SKM-1 treated with dmso at 0.1 percent for 144 hours (cell line): ENCODE measurements around the gene LGI1.

Source experiments
- DNase-seq: peaks from one replicate; lab custom pipeline; 2025; ENCODE audit not compliant: unreplicated experiment; lab: John Stamatoyannopoulos, UW

Gene LGI1

DNA sequence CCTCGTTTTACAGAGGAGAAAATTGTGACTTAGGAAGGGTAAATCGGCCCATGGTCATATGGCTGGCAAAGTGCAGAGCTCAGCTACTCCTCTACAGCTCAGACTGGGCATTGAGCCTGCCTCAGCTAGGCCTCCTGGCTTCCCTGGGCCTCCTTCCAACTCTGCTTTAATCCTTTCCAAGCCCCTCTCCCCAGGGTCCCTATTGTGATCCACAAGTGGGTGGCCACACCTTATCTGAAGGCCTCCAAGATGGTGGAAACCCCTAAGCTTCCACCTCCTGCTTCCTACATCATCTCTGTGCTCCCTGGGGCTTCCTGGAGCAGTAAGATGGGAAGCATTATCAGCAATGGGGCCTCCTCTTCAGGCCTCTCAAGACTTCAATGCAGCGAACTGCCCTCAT is 3.0 kb upstream of the LGI1 start:
- no peak for DNase-seq

DNA sequence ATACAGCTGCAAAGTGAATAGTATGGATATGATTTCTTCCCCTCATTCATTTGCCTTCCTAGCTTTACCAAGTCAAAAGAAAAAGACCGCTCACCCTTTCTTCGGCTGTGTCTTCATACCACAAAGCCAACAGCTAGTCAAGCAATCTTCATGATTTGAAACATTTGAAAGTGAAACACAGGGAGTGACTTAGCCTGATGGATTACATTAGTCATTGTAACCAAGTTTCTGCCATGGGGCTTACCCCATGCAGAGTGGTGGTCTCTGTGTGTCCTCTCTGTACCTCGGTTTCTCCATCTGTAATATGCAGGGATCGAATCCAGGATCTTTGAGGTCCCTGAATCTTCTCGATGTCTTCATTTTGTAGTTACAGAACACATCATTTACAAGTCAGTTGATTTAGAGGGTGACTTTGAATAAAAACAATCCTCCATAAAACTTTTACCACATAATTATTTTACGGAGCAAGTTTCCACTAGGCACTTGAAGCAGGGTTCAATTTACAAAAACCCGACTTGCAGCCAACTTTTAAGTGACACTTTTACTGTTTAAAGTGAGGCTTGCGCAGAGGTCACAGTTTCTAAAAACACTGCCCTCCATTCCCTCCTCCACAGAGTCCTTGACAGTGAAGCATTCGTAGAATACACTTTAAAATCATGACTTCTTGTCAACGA is 2.2 kb upstream of the LGI1 start:
- DNase-seq, result no peak

- DNase-seq, result no peak
These were observed 1.6 kb upstream of the LGI1 start for GRCh38 chr10:93756118-93756517.

DNA sequence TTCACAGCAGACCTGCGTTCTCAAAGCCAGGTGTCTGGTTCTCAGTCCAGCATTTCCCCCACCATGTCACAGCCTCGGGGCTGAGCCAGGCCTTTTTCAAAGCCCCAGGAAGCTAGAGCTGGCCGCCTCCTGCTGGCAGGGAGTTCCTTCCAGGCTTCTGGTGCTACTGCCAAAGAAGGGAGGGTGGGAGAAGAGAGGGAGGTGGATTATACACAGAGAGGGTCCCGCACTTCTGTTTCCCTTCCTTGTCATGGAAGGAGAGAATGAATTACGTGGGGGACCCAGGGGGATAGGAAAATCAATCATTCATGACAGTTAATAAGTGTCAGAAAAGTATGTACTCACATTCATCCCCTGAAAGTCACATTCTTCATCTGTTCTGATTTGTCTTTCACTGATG is 600 bp upstream of the LGI1 start:
- DNase-seq, result no peak

- no peak for DNase-seq
These were observed 761 bp downstream of the LGI1 start for GRCh38 chr10:93758508-93758885.

- DNase-seq, result no peak
These were observed 1.2 kb downstream of the LGI1 start for GRCh38 chr10:93758891-93759410.

DNA sequence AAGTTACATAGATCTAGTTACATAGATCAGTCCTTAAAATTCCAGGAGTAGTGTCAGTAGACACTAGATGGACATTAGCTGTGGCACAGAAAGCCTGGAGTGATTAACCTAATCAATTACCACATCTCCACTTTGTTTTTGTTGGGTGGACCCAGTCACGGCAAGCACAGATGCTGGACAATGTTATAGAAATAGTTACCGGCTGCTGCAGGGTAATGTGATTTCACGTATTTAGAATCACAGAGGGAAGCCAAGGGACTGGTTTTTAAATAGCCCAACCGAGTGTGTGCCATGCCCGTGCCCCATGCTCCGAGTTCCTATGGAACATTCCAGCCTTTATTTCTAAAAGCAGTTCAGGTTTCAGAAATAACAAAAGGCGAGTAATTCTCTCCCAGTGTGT is 2.8 kb downstream of the LGI1 start:
- DNase-seq, result no peak

- DNase-seq, result no peak
These were observed 5.2 kb downstream of the LGI1 start for GRCh38 chr10:93762979-93763391.

DNA sequence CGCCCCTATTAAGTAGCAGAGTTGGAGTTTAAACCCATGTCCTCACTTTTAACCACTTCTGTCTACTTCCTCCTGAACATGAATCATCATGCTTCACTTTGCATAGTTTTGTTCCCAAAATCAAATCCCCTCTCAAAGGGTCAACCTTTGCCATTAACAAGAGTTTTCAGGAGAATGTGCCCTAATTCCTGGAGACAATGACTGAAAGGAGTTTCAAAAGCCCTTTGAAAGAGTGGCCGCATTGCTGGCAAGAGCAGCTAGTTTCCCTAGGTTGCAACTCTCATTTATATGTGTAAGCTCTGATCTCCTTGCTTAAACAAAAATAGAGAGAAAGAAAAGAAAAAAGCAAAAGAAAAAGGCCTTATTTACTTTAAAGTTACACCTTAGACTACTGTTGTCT is 9.2 kb downstream of the LGI1 start:
- no peak for DNase-seq

DNA sequence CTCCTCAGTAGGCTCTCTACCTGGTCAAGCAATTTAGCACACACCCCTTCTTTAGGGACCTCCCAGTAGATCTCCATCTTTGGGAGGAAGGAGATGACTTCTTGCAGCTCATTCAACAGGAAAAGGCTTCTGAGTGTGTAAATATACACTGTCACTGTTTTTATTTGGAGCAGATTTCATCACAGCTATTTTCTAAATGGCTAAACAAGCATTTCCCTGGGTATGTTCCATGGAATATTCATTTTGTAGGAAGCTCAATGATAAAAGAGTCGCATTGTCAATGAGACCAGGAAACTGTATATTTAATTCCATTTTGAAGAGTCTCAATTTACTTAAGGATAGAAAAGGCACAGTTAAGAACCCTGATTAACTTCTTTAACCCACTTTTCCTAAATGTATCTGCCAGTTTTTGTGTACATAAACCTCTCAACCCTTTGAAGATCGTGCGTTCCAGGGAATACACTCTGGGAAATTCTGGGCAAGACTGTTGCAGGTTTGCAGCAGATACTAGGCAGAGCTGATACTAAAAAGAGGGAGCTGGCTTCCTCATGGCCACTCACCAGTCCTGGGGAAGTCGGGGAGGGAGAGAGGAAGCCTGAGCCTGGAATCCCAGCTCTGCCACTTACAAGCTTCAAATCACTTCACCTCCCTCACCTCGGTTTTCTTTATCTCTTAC is 10.1 kb downstream of the LGI1 start:
- DNase-seq, result no peak

DNA sequence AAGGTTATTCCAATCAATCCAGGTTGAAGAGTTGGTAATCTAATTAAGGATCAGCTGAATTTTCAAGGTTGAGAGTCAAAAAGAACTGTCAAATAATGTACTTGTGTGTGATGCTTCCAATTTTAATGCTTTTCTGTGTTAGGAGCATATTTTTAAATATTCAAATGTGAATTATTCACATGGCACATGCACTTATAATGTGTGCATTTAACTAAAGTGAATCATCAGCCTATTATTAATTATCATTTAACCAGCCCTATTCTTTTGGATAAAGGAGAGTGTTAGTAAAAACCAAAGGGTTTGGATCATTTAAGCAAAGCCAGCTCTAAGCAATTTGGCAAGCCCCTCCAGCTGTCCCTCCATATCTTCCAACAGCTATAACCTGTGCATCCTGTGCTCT is 11.2 kb downstream of the LGI1 start:
- DNase-seq, result no peak

DNA sequence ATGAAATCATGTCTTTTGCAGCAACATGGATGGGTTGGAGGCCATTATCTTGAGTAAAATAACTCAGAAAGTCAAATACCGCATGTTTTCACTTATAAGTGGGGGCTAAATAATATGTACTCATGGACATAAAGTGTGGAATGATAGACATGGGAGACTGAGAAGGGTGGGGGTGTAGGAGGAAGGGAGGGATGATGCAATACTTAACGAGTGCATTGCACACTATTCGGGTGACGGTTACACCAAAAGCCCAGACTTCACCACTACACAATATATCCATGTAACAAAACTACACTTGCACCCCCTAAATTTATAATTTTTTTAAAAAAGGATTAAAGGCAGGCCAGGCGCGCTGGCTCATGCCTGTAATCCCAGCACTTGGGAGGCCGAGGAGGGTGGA is 13.6 kb downstream of the LGI1 start:
- no peak for DNase-seq

- DNase-seq, result no peak
These were observed 15.4 kb downstream of the LGI1 start for GRCh38 chr10:93773120-93773519.

GRCh38 chr10:93773705-93774104 is 16.0 kb downstream of the LGI1 start:
- no peak for DNase-seq

GRCh38 chr10:93775356-93775755 is 17.6 kb downstream of the LGI1 start:
- DNase-seq, result no peak

DNA sequence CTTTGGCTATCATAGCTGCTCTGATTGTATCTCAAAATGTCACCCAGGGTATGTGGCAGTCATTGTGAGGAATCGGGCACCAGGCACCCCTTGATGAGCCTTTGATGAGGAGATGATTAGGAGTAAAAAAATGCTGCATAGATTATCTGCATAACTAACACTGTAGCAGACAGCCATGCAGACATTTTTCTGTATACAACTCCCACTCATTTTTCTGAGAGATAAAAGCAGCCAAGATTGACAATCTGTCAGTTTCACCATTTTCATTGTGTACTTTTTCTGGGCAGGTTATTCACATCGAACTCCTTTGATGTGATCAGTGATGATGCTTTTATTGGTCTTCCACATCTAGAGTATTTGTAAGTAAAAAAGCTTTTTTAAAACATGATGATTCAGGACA is 19.4 kb downstream of the LGI1 start:
- no peak for DNase-seq

- no peak for DNase-seq
These were observed 26.3 kb downstream of the LGI1 start for GRCh38 chr10:93784059-93784458.

DNA sequence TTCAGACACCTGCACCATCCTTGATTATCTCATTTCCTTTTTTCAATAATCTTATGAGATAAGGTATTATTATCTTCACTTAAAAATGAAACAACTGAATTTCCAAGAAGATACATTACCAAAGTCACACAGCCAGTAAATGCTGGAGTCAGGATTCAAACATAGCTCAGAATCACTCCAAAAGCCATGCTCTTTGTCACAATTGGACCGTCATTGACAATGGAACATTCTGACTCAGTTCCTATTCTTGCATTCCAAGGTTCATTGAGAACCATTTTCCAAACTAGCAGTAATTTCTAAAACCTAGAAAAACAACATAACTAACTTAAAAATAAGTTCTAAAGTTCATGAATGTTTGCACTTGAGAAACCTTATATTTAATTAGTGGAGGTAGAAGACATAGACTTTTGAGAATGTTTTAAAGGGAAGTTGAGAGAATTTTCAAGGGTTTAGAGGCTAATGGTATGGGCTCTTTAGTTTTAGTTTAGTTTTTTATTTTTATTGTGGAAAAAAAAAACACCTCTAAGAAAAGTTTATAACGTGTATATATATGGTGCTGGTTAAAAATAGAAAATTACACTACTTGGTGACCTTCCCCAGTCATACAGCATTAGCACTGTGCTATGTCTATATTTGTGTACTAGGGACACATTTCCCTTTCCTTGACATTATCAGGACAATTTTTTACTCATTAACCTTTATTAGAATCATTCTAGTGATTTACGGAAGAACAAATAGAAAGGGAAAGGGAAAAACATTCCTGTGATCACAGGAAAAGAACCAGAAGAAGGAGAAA is 30.9 kb downstream of the LGI1 start:
- DNase-seq, result no peak

- no peak for DNase-seq
These were observed 32.7 kb downstream of the LGI1 start for GRCh38 chr10:93790439-93790838.

GRCh38 chr10:93796167-93796566 is 38.4 kb downstream of the LGI1 start:
- no peak for DNase-seq

DNA sequence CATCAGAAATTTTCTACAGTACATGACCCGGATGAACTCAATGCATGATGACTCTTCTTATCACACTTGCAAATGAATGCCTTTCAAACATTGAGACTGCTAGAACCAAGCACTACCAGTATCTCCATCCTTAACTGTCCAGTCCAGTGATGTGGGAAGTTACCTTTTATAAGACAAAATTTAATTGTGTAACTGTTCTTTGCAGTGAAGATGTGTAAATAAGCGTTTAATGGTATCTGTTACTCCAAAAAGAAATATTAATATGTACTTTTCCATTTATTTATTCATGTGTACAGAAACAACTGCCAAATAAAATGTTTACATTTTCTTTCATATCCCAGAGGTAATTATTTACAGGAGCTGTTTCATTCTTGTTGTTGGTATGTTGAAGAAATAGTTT is 40.1 kb downstream of the LGI1 start:
- DNase-seq, result no peak

- DNase-seq, result no peak
These were observed 41.5 kb downstream of the LGI1 start for GRCh38 chr10:93799155-93799708.
